ENCODE data around the gene SLC39A13. TPM values are rescaled to one million over a fixed set of nuclear protein-coding genes. Genes with fewer than 3 reads are reported as not detected.

The SLC39A13 gene
- total RNA-seq, 1 experiment from 2014 or later = 27.1 TPM

DNA sequence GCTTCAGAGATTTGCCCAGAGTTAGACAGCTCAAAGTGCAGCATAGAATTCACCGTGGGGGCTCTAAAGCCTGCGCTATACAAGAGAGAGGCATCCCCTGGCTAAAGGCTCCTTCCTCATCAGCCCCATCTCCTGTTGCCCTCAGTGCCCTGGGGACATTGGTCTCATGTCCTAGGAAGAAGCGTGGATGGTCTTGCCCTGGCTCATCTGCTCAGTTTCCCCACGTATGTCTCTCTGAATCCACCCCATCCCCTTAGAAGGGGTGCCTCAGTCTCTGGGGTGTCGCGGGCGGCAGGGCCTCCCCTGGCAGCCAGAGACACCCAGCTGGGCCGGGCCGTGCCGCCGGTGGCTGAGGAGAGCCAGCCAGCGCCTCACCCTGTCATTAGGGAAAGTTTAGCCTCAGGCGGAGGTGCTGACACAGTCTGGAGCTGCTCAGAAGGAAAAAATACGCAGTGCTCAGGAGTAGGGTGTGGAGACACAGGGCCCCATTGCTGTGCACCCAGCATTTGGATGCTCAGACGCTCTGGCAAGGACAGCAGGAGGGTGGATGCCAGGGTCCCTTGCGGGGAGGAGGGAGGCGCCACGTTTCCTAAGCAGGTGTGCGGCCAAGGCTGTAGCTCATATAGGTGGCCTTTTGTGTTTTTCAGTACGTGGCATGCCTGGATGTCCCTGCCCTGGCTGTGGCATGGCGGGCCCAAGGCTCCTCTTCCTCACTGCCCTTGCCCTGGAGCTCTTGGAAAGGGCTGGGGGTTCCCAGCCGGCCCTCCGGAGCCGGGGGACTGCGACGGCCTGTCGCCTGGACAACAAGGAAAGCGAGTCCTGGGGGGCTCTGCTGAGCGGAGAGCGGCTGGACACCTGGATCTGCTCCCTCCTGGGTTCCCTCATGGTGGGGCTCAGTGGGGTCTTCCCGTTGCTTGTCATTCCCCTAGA is 1.3 kb downstream of the SLC39A13 start:
- H3K9me3 Mint-ChIP-seq (ENCODE audit: unreplicated experiment) = no peaks in the 10 kb centered on the region
- no peak for DNase-seq
- Histone ChIP-seq H3K4me3 (ENCODE audit: low read depth, low read length) (peak overlapping the region; percentile 70), H3K9me3 (no peaks in the 10 kb centered on the region), H3K36me3 (ENCODE audit: control insufficient read depth, insufficient read depth, low read length) (no peaks in the 10 kb centered on the region), H3K27me3 (replicated peaks; ENCODE audit: control insufficient read depth, insufficient read depth, low read length) (no peaks in the 10 kb centered on the region), H3K4me1 (peaks cover 9% of the 10 kb centered on the region; the same call in 1 of the 2 replicates)
- TF ChIP-seq, protein P1, sequence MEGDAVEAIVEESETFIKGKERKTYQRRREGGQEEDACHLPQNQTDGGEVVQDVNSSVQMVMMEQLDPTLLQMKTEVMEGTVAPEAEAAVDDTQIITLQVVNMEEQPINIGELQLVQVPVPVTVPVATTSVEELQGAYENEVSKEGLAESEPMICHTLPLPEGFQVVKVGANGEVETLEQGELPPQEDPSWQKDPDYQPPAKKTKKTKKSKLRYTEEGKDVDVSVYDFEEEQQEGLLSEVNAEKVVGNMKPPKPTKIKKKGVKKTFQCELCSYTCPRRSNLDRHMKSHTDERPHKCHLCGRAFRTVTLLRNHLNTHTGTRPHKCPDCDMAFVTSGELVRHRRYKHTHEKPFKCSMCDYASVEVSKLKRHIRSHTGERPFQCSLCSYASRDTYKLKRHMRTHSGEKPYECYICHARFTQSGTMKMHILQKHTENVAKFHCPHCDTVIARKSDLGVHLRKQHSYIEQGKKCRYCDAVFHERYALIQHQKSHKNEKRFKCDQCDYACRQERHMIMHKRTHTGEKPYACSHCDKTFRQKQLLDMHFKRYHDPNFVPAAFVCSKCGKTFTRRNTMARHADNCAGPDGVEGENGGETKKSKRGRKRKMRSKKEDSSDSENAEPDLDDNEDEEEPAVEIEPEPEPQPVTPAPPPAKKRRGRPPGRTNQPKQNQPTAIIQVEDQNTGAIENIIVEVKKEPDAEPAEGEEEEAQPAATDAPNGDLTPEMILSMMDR (IDR thresholded peaks at IDR 0.05; ENCODE audit: insufficient read depth in 1 of 2, low read depth in 1 of 2, low read length in 1 of 2, severe bottlenecking in 1 of 2, unreplicated experiment in 1 of 2) = no peak
- intact Hi-C loops (cut with micrococcal nuclease; ENCODE audit: unreplicated experiment) = loop anchor here (5.0 kb wide), 1 partner anchor 152 kb away; the partner anchor contains the start of gene NR1H3
- ChIA-PET POLR2A (no interaction called here), CTCF (no interaction called here)
- peak overlapping the region; percentile 89 for H3K4me3 Mint-ChIP-seq (ENCODE audit: unreplicated experiment)
- BruUV-seq (replicated peaks) = no TSS peak
- H3K27ac Mint-ChIP-seq (ENCODE audit: unreplicated experiment) = peak overlapping the region; percentile 74
- H3K4me1 Mint-ChIP-seq (ENCODE audit: low read depth, unreplicated experiment) = peaks cover 14% of the 10 kb centered on the region
- H3K27me3 Mint-ChIP-seq (ENCODE audit: insufficient read depth, unreplicated experiment) = no peaks in the 10 kb centered on the region
- peaks cover 21% of the 10 kb centered on the region for H3K36me3 Mint-ChIP-seq (ENCODE audit: insufficient read depth, unreplicated experiment)

DNA sequence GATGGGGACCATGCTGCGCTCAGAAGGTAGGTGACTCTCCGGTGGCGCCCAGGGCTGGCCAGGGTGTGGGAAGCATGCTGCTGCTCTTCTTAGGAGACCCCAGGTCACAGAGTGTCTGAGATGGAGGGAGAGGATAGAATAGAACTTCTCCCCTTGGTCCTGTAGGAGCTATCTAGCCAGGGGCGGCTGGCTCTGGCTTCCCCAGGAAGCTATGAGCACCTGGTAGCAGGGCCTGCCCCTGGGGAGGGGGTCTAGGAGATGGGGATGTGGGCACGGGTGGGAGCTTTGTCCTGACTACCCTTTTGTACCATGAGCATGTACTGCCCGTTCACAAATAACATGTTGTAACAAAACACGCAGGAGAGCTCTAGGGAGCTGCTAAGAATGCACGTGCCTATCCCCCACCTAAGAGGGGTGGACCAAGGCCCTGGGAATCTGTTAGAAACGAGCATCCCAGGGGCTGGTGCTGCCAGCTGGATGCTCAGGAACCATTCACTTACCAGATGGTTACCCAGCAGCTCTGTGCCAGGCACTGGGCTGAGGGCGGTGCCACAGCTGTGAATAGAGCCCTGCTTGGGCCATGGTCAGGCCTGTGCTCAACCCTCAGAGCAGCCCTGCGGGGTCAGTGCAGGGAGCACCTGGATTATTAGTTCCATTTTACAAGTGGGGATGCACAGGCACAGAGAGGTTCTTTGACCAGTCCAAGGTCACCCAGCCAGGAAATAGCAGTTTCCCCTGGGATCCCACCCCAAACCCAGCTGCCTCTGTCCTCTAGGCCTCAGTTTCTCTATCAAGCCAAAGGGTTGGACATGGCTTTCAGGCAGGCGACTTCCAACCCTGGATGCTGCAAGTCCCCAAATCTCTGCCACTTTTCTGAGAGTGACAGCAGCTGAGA is 2.2 kb downstream of the SLC39A13 start:
- no peak overlapping the region for H3K4me3 ChIP-seq (ENCODE audit: low read depth, low read length)
- POLR2A ChIA-PET = no interaction called here
- no peaks in the 10 kb centered on the region for H3K36me3 ChIP-seq (ENCODE audit: control insufficient read depth, insufficient read depth, low read length)
- H3K4me1 Mint-ChIP-seq (ENCODE audit: low read depth, unreplicated experiment) = peaks cover 14% of the 10 kb centered on the region
- no peaks in the 10 kb centered on the region for H3K27me3 ChIP-seq (replicated peaks; ENCODE audit: control insufficient read depth, insufficient read depth, low read length)
- peaks cover 28% of the 10 kb centered on the region for H3K36me3 Mint-ChIP-seq (ENCODE audit: insufficient read depth, unreplicated experiment)
- intact Hi-C loops (cut with micrococcal nuclease; ENCODE audit: unreplicated experiment) = no loop called here
- no TSS peak for BruUV-seq (replicated peaks)
- no peaks in the 10 kb centered on the region for H3K27me3 Mint-ChIP-seq (ENCODE audit: insufficient read depth, unreplicated experiment)
- no peaks in the 10 kb centered on the region for H3K9me3 ChIP-seq
- CTCF ChIA-PET = no interaction called here
- no peak for DNase-seq
- H3K9me3 Mint-ChIP-seq (ENCODE audit: unreplicated experiment) = no peaks in the 10 kb centered on the region
- no peak overlapping the region for H3K4me3 Mint-ChIP-seq (ENCODE audit: unreplicated experiment)
- peaks cover 9% of the 10 kb centered on the region; the same call in 1 of the 2 replicates for H3K4me1 ChIP-seq
- TF ChIP-seq, protein P1 (IDR thresholded peaks at IDR 0.05; ENCODE audit: insufficient read depth in 1 of 2, low read depth in 1 of 2, low read length in 1 of 2, severe bottlenecking in 1 of 2, unreplicated experiment in 1 of 2) = no peak
- no peak overlapping the region for H3K27ac Mint-ChIP-seq (ENCODE audit: unreplicated experiment)

Measured in Caco-2 (cell line).